Measurements from ENCODE around the gene SSU72. TPM values are rescaled to one million over a fixed set of nuclear protein-coding genes. Genes with fewer than 3 reads are reported as not detected.

Gene SSU72
- total RNA-seq, 1 donor from 2014 or later, result 94.1 TPM

- Histone ChIP-seq H3K4me1 (peaks cover 6% of the 10 kb centered on the region), H3K36me3 (no peaks in the 10 kb centered on the region), H3K27ac (no peak overlapping the region), H4K20me1 (ENCODE audit: low read depth) (peaks cover 18% of the 10 kb centered on the region), H3K4me3 (no peak overlapping the region), H3F3A (ENCODE audit: low read depth) (peaks cover 11% of the 10 kb centered on the region), H3K9me3 (ENCODE audit: low read depth) (no peaks in the 10 kb centered on the region), H2AFZ (replicated peaks) (no peak overlapping the region), H3K79me2 (ENCODE audit: low read depth) (peaks cover 18% of the 10 kb centered on the region), H3K4me2 (no peak overlapping the region), H3K27me3 (no peaks in the 10 kb centered on the region), H3K9ac (no peak overlapping the region)
- TF ChIP-seq EZH2phosphoT487 (IDR thresholded peaks at IDR 0.05), result no peak
- TF ChIP-seq EZH2 (IDR thresholded peaks at IDR 0.05), result no peak
- TF ChIP-seq, protein P1, sequence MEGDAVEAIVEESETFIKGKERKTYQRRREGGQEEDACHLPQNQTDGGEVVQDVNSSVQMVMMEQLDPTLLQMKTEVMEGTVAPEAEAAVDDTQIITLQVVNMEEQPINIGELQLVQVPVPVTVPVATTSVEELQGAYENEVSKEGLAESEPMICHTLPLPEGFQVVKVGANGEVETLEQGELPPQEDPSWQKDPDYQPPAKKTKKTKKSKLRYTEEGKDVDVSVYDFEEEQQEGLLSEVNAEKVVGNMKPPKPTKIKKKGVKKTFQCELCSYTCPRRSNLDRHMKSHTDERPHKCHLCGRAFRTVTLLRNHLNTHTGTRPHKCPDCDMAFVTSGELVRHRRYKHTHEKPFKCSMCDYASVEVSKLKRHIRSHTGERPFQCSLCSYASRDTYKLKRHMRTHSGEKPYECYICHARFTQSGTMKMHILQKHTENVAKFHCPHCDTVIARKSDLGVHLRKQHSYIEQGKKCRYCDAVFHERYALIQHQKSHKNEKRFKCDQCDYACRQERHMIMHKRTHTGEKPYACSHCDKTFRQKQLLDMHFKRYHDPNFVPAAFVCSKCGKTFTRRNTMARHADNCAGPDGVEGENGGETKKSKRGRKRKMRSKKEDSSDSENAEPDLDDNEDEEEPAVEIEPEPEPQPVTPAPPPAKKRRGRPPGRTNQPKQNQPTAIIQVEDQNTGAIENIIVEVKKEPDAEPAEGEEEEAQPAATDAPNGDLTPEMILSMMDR (IDR thresholded peaks at IDR 0.05), result no peak
- H3K4me3 Mint-ChIP-seq, result no peak overlapping the region
- H3K27me3 Mint-ChIP-seq (ENCODE audit: insufficient read depth, low read depth), result peaks cover 2% of the 10 kb centered on the region
- no peak for DNase-seq (ENCODE audit: low spot score)
- peaks cover 19% of the 10 kb centered on the region for H3K4me1 Mint-ChIP-seq
- H3K36me3 Mint-ChIP-seq, result peaks cover 6% of the 10 kb centered on the region
- no peaks in the 10 kb centered on the region for H3K9me3 Mint-ChIP-seq
- no peak overlapping the region for H3K27ac Mint-ChIP-seq
Measured at GRCh38 chr1:1609822-1610485, 35.3 kb upstream of the SSU72 start.

DNA sequence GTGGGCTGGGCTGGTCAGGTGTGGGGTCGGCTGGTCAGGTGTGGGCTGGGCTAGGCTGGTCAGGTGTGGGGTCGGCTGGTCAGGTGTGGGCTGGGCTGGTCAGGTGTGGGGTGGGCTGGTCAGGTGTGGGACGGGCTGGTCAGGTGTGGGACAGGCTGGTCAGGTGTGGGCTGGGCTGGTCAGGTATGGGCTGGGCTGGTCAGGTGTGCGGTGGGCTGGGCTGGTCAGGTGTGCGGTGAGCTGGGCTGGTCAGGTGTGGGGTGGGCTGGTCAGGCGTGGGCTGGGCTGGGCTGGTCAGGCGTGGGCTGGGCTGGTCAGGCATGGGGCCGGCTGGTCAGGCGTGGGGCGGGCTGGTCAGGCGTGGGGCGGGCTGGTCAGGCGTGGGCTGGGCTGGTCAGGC is 31.6 kb upstream of the SSU72 start:
- H3K4me1 Mint-ChIP-seq, result no peaks in the 10 kb centered on the region
- H3K9ac ChIP-seq, result no peak overlapping the region
- no peak overlapping the region for H3K4me2 ChIP-seq
- no peak overlapping the region for H3K27ac ChIP-seq
- peaks cover 28% of the 10 kb centered on the region for H3K27me3 ChIP-seq
- H3K4me1 ChIP-seq, result no peaks in the 10 kb centered on the region
- no peaks in the 10 kb centered on the region for H3K36me3 Mint-ChIP-seq
- DNase-seq (ENCODE audit: low spot score), result no peak
- H3K4me3 Mint-ChIP-seq, result no peak overlapping the region
- no peaks in the 10 kb centered on the region for H3K9me3 Mint-ChIP-seq
- H3K36me3 ChIP-seq, result no peaks in the 10 kb centered on the region
- no peaks in the 10 kb centered on the region for H3K9me3 ChIP-seq (ENCODE audit: low read depth)
- no peak overlapping the region for H2AFZ ChIP-seq (replicated peaks)
- peaks cover 5% of the 10 kb centered on the region for H3F3A ChIP-seq (ENCODE audit: low read depth)
- no peak overlapping the region for H3K4me3 ChIP-seq
- no peaks in the 10 kb centered on the region for H3K79me2 ChIP-seq (ENCODE audit: low read depth)
- H3K27ac Mint-ChIP-seq, result no peak overlapping the region
- peaks cover 8% of the 10 kb centered on the region for H3K27me3 Mint-ChIP-seq (ENCODE audit: insufficient read depth, low read depth)
- H4K20me1 ChIP-seq (ENCODE audit: low read depth), result peaks cover 3% of the 10 kb centered on the region
- TF ChIP-seq EZH2 (IDR thresholded peaks at IDR 0.05) (no peak), EZH2phosphoT487 (IDR thresholded peaks at IDR 0.05) (no peak)

DNA sequence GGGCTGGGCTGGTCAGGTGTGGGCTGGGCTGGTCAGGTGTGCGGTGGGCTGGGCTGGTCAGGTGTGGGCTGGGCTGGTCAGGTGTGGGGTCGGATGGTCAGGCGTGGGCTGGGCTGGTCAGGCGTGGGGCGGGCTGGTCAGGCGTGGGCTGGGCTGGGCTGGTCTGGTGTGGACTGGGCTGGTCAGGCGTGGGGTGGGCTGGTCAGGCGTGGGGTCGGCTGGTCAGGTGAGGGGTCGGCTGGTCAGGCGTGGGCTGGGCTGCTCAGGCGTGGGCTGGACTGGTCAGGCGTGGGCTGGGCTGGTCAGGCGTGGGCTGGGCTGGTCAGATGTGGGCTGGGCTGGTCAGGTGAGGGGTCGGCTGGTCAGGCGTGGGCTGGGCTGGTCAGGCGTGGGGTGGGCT is 31.1 kb upstream of the SSU72 start:
- Histone ChIP-seq H3K79me2 (ENCODE audit: low read depth) (no peaks in the 10 kb centered on the region), H3K27ac (no peak overlapping the region), H3K4me1 (peaks cover under 1% of the 10 kb centered on the region), H3F3A (ENCODE audit: low read depth) (peaks cover 7% of the 10 kb centered on the region), H3K27me3 (peaks cover 33% of the 10 kb centered on the region), H3K4me2 (no peak overlapping the region), H4K20me1 (ENCODE audit: low read depth) (peaks cover 7% of the 10 kb centered on the region), H3K9me3 (ENCODE audit: low read depth) (no peaks in the 10 kb centered on the region), H3K36me3 (no peaks in the 10 kb centered on the region), H2AFZ (replicated peaks) (no peak overlapping the region), H3K9ac (no peak overlapping the region), H3K4me3 (no peak overlapping the region)
- H3K27ac Mint-ChIP-seq, result no peak overlapping the region
- peaks cover 8% of the 10 kb centered on the region for H3K27me3 Mint-ChIP-seq (ENCODE audit: insufficient read depth, low read depth)
- no peaks in the 10 kb centered on the region for H3K36me3 Mint-ChIP-seq
- no peaks in the 10 kb centered on the region for H3K4me1 Mint-ChIP-seq
- H3K4me3 Mint-ChIP-seq, result no peak overlapping the region
- no peaks in the 10 kb centered on the region for H3K9me3 Mint-ChIP-seq
- DNase-seq (ENCODE audit: low spot score), result no peak
- TF ChIP-seq, protein P1 (IDR thresholded peaks at IDR 0.05), result no peak
- TF ChIP-seq EZH2 (IDR thresholded peaks at IDR 0.05), result no peak
- no peak for TF ChIP-seq EZH2phosphoT487 (IDR thresholded peaks at IDR 0.05)

DNA sequence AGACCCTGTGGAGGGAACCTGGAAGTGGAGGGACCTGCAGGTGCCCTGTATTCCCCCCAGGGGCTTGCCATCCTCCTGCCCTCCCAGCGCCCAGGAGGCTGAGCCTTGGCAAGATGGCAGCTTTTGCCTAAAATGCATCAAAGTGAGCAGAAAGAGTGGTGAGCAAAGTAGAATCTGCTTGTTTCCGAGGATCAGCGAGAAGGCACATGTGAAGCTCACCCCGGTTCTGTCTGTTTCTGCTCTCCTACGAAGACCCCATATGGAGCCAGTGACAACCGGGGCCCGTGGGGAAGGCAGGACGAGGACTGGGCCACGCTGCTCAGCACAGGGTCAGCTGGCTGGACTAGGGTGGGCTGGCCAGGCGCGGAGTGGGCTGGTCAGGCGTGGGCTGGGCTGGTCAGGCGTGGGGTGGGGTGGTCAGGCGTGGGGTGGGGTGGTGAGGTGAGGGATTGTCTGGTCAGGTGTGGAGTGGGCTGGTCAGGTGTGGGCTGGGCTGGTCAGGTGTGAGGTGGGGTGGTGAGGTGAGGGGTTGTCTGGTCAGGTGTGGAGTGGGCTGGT is 30.4 kb upstream of the SSU72 start:
- TF ChIP-seq, protein P1 (IDR thresholded peaks at IDR 0.05), result no peak
- TF ChIP-seq EZH2 (IDR thresholded peaks at IDR 0.05) (no peak), EZH2phosphoT487 (IDR thresholded peaks at IDR 0.05) (no peak)
- H3K4me1 Mint-ChIP-seq, result no peaks in the 10 kb centered on the region
- Histone ChIP-seq H3K79me2 (ENCODE audit: low read depth) (no peaks in the 10 kb centered on the region), H2AFZ (replicated peaks) (no peak overlapping the region), H4K20me1 (ENCODE audit: low read depth) (peaks cover 8% of the 10 kb centered on the region), H3K4me1 (peaks cover 3% of the 10 kb centered on the region), H3K36me3 (no peaks in the 10 kb centered on the region), H3K9ac (no peak overlapping the region), H3K4me3 (no peak overlapping the region), H3F3A (ENCODE audit: low read depth) (peaks cover 11% of the 10 kb centered on the region), H3K4me2 (no peak overlapping the region), H3K27ac (no peak overlapping the region), H3K9me3 (ENCODE audit: low read depth) (no peaks in the 10 kb centered on the region), H3K27me3 (peaks cover 39% of the 10 kb centered on the region)
- peaks cover 9% of the 10 kb centered on the region for H3K27me3 Mint-ChIP-seq (ENCODE audit: insufficient read depth, low read depth)
- H3K27ac Mint-ChIP-seq, result no peak overlapping the region
- no peak for DNase-seq (ENCODE audit: low spot score)
- H3K9me3 Mint-ChIP-seq, result no peaks in the 10 kb centered on the region
- no peaks in the 10 kb centered on the region for H3K36me3 Mint-ChIP-seq
- no peak overlapping the region for H3K4me3 Mint-ChIP-seq

All from neural progenitor cell (in vitro differentiated cells).